NCI-H2029 treated with DMSO at 0.1 percent for 48 hours (cell line): ENCODE measurements around the gene TPBG.

Experiments used
- DNase-seq: peaks from one replicate; lab custom pipeline; 2025; lab: John Stamatoyannopoulos, UW

TPBG gene, protein sequence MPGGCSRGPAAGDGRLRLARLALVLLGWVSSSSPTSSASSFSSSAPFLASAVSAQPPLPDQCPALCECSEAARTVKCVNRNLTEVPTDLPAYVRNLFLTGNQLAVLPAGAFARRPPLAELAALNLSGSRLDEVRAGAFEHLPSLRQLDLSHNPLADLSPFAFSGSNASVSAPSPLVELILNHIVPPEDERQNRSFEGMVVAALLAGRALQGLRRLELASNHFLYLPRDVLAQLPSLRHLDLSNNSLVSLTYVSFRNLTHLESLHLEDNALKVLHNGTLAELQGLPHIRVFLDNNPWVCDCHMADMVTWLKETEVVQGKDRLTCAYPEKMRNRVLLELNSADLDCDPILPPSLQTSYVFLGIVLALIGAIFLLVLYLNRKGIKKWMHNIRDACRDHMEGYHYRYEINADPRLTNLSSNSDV

DNA sequence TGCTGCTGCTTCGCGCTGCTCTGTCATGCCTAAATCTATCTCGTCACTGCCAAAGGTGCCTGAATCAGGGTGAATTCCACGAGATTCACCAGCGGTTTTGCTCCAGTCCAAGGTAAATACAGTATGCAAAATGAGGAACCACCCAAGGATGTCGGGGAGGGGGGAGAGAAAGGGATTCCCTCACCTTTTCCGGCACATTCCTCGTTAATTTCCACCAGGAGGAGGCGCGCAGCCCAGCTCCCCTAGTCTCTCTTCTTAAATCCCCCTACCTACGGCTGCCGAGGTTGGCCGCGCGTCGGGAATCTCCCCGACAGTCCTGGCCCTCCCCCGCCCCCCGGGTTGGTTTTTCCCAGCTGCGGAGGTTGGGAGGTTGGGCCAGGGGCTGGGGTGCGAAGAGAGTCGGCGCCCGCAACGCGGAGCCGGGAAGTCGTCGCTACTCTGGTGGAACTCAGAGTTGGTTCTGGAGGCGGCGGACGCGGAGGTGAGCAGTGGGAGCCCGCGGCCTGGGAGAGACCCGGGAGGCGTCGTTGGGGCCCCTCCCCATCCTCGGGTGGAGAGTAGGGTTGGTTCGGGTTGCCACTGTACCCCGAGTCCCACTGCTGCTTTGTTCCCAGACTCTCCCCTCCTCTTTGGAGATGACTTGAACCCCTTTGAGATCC lies at the start of gene TPBG:
TSS of gene TPBG (plus strand) at position 390 of the 659 bp plus-strand sequence. CDS start 1,145 bp downstream, outside the sequence.
- peak; percentile 99 for DNase-seq

DNA sequence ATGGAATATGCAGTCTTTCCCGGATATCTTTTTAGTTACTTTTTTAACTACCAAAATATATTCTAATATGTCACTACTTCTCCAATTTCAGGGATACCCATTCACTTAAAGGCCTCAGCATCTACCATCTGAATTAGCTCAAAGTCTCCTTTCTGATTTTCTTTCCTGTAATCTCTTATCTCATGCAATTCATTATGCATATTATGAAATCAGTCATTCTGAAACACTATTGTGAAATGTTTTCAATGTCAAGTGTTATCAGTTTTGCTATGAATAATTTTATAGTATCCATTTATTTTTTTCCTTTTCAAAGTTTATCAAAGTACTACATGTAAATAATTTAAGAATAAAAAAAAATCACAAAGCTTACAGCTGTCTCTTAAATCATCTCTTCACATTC lies 41.2 kb upstream of the TPBG start:
- no peak for DNase-seq

DNA sequence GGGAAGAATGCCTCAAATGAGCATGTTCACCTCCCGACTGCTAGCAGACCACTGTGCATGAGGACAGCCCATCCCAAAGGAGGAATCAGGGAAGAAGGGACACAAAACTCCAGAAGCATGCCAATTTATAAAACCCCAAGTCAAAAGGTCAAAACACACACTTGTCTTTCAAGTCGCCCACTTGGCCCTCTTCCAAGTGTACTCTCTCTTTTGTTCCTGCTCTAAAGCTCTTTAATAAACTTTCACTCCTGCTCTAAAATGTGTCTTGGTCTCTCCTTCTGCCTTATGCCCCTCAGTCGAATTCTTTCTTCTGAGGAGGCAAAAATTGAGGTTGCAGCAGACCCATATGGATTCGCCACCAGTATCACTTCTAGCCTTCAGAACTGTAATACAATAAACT lies 33.9 kb upstream of the TPBG start:
- DNase-seq, result no peak

DNA sequence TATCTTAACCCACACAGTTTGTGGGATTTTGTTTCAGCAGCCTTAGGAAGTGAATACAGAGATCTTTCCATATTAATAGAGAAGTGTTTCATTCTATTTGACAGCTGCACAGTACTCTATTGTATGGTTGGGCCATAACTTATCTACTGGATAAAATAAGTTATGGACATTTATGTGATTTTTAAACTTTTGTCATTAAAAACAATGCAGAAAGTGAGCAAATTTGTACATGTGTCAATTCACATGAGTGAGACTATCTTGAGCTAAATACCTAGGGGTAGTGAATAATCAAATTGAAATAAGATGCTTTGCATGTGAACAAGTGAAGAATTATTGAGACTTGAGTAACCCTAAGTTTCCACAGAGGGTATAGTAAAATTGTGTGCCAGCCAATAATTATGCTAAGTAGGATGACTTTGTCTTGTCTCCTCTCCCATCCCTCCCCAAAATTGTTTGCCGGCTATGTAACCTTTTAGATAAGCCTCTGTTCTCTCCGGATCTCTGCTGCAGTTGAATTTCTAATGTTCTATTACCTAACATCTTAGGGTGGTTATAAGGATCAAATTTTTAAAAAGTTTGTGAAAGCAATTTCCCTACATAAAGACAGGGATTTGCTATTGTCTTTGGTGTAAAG lies 33.3 kb upstream of the TPBG start:
- DNase-seq, result no peak

DNA sequence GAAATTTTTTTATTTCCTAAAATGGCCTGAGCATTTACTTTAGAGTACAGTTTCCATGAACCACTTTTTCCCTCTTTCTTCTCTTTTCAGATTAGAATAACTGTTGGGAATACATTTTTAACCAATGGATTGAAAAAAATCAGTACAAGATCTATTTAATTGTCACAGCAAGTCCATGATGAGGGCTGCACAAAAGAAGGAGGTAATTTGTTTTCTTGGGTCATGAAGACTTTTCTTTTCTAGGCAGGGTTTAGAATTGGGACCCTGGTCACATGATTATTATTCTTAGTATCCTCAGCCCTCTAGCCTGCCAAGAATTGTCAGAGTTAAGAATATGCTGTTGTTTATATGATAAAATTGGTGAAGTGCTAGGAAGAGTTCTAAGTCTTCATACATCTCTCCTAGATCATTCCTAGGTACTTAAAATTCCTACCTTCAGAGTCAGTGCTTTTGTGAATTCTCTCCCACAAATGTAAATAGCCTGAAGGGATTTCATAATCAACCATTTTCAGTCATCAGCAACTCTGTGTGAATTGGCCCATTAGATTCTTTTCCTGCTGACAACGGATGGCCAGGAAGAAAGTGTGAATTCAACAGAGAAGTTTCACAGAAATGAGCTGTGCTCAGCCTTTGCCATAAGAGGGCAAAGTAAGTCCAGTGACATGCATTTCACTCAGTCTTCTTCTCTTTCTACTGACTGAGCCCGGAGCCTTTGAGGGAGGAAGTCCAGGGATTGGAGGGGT lies 32.4 kb upstream of the TPBG start:
- DNase-seq, result no peak

DNA sequence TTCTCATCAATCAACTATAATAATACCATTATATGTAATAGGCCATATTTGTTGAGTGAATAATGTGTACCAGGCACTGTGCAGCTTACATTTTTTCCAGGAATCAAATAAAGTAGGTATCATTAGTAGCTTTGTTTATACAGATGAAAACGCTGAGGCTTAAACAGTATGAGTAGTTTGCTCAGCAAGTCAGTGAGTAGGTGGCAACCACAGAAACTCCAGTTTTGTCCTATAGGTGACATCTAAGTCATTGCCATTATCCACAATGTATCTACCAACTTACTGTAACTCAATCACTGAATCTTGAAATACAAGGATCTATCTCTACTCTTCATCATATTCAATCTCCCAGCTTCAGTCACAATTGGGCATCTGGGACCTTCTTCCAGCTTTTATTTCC lies 29.8 kb upstream of the TPBG start:
- no peak for DNase-seq

DNA sequence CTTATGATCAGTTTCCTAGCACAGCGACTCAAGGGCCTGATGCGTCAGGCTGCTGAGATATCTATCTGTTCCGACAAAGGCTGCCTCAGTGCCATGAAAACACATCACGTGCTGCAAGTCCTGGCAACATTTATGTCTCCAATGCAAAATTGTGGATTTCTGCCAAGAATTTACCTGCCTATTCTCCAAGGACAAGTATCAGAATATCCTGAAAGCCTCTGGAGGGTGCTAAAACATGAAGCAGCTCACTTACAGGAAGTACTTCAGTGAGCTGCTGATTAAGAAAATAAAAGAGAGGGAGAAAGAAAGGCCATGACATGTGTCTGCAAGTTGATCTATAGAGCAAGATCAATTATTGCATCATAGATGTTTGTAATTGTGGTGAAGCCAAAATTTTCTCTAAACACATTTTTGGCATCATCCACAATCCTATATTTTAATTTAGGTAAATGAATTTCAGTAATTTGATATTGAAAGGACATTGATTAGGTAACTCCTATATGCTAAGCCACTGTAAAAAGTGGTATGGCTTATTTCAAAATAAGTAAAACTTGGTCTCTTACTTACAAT lies 25.8 kb upstream of the TPBG start:
- peak; percentile 100 for DNase-seq

DNA sequence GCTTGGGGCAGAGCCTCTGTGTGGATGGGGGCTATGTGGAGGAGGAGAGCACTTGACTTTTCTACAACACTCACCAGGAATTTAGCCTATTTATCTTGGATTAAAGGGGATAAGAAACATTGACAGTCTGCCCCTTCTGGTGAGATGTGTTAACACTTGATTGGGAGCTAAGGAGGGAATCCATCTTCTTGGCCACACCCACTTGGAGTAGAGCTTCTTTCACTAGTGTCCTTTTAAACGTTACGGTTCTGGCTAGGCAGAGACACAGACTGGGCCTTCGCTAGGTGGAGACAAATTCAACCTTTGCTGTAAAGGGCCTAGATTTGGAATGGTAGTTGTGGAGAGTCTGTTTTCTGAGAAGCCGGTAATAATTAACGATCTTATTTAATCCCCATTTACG lies 15.5 kb upstream of the TPBG start:
- DNase-seq, result no peak

DNA sequence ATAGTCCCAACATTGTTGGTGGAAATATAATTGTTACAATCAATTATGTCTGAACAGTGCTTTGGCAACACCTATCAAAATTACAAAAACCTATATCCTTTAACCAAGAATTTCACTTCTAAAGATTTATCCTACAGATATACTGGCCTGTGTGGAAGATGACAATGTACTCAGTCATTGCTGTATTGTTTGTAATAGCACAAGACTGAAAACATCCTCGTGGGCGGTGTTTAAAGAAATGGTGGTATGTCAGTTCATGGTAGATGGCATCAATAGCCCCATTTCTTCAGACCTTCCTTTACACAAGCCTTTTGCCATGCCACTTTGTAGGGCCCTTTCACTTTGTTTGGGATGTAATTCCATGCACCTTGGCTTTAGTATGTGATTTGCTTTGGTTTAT lies 9.8 kb upstream of the TPBG start:
- DNase-seq, result no peak

DNA sequence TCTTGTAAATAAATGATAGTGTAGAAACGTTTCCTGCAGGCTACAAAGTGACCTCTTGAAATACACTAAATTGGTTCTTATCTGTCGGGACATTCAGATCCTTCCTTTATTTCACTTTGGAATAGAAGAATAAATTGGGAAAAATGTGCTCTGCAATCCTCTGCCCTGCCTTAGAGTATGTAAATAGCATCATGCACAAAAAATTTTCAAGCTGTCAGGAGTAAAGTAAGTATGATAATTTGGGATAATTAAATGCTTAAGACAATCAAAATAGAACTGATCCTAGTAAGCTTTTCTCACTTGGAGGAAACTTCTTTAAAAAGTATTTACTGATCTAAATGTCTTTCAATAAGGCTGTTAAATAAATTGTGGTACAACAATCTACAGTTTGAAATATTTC lies 3.1 kb upstream of the TPBG start:
- no peak for DNase-seq

DNA sequence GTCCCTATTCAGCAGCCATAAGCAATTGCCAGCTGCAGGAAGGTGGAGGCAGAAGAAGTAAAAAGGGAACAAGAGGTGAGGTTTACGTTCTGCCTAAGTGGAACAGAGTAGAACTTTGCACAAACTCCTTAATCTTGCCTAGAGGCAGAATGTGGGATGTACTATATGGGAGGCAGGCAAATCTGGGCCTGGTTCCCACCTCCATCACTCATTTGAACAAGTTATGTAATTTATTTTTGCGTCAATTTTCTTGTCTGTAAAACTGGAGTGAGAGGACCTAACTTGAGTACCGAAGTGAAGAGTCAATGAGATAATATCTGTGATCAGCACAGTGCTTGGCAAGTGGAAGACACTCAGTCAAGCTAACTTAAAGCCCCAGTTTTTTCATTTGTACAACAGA lies 2.0 kb upstream of the TPBG start:
- DNase-seq, result no peak

DNA sequence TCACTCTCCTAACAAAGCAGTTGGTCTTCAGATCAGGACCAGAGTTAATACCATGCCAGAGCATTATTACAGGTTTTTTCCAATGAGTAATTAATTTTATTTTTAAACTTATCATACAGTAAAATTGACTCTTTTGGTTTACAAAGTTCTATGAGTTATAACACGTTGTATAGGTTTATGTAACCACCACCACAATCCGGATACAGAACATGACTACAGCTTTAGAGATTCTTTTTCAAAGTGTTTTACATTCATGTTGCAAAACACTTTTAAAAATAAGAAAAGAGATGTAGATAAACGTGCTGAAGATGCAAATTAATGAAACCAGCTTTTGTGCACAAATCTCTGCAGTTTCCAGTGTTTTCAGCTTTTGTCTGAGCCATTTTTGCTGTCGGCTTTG lies 1.5 kb upstream of the TPBG start:
- no peak for DNase-seq

DNA sequence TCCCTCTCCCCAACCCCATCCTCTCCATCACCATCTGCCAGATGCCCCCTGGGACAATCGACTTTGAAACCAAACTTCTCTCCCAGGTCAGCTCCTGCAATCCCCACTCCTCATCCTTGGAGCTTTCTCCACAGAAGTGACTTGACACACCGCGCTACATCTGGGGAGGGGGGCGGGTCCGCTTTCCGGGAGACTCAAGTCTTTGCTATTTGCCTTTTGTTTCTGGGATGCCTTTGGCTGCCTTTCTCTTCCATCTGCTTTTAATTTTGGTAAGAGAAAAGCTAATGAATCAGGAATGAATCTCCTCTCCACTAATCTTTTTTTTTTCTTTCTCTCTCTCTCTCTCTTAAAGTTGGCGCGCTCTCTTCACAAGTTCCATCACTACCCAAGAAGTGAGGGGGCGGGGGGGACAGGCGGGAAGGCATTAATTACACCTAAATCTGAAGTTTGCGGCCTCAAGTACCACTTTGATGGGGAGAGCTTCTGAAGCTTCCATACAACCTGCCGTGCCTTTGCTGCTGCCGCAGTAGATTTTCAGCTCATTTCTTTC lies 664 bp upstream of the TPBG start:
- DNase-seq, result no peak

DNA sequence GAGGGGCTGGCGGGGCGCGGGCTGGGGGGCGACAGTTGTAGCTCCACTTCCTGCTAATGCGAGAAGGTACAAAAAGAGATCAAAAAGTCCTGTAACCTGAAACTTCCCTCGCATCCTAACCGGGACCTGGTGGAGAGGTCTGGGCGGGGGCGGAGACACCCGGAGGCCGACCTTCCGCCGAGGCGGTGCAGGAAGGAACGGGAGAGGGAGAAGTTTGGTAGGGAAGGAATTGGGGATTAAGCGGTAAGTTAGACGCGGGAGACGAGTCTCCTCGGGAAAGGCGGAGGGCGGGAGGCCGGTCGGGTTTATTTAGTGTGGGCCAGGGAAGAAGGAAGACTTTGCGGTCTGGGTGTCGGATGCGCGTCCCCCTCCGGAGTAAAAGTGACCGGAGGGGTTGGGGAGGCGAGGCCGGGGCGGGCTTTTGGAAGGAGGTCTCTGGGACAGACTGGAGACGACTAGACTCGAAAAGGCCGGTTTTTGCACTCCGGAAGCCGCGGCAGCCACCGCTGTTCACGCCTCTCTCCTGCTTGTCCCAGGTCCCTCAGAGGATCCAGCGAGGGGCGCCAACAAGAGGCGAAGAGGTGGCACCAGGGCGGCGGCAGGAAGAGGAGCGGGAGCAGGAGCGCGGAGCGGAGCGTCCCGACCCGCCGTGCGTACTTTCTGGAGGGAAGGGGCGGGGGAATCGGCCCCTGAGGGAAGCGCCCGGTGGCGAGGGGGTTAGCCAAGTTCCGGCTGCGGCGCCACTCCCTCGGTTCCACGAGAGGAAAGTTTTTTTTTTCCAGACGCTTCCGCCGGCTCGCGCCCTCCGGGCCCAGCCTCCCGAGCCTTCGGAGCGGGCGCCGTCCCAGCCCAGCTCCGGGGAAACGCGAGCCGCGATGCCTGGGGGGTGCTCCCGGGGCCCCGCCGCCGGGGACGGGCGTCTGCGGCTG lies 734 bp downstream of the TPBG start:
- peak; percentile 99 for DNase-seq

DNA sequence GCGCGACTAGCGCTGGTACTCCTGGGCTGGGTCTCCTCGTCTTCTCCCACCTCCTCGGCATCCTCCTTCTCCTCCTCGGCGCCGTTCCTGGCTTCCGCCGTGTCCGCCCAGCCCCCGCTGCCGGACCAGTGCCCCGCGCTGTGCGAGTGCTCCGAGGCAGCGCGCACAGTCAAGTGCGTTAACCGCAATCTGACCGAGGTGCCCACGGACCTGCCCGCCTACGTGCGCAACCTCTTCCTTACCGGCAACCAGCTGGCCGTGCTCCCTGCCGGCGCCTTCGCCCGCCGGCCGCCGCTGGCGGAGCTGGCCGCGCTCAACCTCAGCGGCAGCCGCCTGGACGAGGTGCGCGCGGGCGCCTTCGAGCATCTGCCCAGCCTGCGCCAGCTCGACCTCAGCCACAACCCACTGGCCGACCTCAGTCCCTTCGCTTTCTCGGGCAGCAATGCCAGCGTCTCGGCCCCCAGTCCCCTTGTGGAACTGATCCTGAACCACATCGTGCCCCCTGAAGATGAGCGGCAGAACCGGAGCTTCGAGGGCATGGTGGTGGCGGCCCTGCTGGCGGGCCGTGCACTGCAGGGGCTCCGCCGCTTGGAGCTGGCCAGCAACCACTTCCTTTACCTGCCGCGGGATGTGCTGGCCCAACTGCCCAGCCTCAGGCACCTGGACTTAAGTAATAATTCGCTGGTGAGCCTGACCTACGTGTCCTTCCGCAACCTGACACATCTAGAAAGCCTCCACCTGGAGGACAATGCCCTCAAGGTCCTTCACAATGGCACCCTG lies 1.6 kb downstream of the TPBG start:
- DNase-seq, result peak; percentile 94

DNA sequence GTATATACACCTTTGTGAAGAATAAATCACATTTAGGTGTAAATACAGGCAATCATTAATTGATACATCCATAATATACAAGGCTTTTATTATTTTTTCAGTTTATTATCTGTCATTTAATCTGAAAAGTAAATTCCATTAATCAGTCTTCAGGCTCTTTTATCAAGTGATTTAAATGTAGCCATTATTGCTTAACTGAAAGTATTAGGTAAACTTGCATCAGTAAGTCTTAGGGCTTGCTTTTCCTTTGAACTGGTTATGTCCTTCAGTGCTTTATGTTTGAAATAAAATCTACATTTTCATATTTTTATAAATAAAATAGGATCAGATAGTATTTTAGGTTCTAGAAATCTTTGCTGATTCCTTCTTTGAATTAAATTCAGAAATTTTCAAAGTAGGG lies 4.1 kb downstream of the TPBG start:
- no peak for DNase-seq

DNA sequence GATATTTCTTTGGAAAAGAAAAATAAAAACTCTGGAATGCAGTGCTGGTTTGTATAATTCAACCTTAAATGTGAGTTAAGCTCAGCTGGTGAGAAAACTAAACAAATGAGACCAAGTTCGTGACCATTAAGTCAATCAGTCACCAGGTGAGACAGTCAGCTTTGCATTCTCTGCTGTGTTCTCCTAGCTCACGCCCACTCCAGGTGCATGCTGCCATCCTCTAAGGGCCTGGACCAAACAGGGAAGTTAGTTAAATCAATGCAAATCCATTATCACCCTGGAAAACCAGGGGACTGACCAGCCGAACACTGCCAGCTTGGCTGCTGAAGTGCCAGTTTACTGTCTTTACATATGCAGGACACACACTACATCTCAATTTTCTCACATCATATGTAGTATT lies 7.2 kb downstream of the TPBG start:
- DNase-seq, result no peak

DNA sequence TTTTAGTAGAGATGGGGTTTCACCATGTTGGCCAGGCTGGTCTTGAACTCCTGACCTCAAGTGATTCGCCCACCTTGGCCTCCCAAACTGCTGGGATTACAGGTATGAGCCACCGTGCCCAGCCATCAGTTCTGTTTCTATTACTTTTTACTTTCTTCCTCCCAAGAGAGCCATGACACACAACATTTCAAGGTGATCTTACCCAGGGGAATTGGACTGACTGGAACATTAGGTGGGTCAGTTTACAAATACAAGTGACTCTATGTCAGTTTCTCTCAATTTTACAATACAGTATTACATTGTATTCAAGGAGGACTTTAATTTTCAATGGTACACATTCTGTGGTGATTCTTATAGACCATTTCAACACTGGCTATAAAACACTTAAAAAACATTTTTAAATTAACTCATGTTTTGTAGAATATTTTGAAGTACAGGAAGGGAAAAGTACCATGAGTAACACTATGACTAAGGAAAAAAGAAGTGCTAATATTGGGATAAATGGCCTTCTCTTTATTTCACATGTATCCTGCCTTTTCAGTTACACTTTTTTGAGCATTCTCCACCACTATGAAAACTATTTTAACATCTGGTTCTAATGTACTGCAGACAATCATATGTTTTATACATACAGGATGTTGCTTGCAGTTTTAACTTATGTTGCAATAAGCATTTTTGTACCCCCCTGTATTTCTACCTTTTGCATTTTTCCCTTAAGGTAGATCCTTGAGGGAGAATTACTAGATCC lies 8.4 kb downstream of the TPBG start:
- no peak for DNase-seq

DNA sequence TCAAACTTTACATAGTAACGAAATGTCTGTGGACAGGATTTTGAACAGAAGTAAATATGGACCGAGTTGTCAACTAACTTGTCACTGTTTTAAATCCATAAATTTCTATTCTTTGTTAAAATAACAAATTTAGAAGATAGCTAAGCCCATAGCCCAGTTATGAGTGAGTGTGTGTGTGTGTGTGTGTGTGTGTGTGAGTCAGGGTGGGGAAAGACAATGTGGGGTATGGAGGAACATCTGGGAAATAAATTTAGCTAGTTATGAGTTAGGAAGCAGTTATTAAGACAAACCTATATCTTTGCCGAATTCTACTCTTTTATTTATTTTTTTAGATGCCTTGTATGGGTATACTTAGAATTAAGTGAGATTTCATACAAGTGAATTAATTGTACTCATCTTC lies 9.0 kb downstream of the TPBG start:
- no peak for DNase-seq
